HCEC 1CT (cell line): ENCODE measurements around the gene FAM210B.
"Not testable (repeated sequence)": the region's sequence is repeated elsewhere in the genome, so short reads cannot be mapped to it uniquely, and the experiment has no call there.

ENCODE experiments used
- DNase-seq: peaks from one replicate; pipeline ENCODE4 v3.0.0-alpha.2; 2017

FAM210B gene

DNA sequence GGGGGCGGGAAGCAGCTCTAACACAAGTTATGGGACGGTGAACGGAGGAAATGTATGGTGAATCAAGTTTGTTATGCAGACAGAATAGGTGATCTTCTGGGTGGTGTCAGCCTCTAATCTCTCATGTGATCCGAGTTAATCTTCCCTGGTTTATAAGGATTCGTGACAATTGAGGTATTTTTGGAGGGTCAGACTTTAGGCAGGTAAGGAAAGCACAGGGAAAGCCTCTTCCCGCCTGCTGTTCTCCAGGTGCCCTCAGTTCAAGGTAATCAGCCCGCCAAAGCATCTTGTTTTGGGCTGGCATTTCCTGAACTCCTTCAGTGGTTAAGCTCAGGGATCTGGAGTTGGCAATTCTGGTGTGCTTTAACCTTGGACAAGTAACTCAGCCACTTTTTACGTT is 34.9 kb downstream of the FAM210B start:
- DNase-seq, result no peak

DNA sequence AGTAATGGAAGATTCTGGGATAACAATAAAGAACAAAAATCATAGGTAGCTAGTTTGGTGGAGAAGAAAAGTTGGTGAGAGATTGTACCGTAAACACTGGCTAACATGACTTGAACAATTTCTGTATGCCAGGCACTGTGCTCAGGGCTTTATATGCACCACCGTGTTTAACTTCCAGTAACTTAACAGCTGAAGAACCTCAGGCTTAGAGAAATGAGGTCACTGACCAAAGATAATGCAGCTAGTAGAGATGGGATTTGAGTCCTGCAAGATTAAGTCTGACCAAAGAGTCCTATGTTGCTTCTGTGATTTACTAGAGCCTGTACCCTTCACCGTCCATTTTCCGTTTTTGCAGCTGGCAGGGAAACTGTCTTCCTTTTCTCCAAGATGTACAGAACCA is 36.4 kb downstream of the FAM210B start:
- DNase-seq, result no peak

DNA sequence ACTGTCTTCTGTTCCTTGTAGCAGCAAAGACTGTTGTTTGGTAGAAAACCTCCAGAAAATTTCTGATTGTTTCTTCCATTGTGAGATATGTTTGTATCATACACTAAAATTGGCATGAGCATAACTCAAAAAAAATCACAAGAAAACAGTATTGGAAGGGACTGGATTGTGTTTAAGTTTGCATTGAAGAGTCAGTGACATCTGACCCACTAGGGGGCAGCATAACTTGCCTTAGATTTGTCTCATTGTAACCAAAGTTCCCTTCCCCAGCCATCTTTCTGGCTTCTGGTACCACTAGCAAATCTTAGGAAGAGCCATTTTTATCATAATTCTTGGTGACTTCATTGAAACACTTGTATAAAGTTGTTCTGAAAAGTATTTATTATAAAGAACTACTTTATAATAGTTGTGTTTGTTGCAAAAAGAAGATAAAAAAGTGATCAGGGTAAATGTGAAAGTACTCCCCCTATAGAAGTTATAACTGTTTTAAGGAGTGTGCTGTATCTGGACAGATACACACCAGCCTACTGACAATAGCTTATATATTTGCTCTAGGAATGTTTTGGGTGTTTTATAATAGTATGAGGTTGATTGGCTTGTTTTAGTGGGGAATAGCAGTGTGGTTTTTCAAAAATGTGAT is 41.3 kb downstream of the FAM210B start:
- peak; percentile 53 for DNase-seq

DNA sequence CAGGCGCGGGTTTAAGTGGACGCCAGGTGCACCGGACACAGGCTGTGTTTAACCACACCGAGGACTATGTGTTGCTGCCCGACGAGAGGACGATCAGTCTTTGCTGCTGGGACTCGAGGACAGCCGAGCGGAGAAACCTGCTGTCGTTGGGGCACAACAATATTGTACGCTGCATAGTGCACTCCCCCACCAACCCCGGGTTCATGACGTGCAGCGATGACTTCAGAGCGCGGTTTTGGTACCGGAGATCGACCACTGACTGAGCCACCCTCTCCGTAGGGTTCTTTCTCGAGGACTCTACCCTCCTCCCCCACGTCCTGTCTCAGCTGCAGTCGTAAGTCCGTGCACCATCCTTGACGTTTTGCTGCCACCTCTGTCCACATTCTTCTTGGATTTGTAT is 44.7 kb downstream of the FAM210B start:
- DNase-seq, result no peak

DNA sequence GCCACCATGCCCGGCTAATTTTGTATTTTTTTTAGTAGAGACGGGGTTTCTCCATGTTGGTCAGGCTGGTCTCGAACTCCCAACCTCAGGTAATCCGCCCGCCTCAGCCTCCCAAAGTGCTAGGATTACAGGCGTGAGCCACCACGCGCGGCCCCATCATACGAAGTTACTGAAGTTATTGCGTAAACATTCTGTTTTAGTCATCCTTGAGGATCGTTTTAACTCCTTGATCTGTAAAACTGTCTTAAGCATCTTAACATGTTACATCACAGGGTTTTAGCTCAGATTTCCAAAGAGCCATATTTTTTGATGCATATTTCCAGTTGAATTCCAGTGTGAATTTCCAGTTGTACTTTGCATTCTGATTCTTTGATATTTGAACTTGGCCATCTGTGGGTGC is 46.6 kb downstream of the FAM210B start:
- DNase-seq, result peak; percentile 18

DNA sequence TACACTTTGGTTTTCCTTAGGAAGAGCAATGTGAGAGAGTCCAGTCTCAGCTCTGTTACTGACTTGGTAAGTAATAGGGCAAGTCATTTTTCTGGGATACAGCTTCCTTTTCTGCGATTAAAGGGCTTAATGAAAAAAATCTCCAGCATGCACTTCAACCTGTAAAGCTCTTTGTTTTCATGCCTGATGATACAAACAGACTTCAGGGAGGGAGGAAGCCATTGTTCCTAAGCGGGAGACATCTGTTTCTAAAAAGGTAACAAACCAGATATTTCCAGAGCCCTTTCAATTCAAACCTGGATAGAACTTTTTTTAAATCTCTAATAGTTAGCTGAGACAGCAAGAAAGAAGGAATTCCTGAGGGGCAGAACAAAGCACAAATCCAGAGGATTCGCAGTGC is 48.1 kb downstream of the FAM210B start:
- DNase-seq, result no peak

DNA sequence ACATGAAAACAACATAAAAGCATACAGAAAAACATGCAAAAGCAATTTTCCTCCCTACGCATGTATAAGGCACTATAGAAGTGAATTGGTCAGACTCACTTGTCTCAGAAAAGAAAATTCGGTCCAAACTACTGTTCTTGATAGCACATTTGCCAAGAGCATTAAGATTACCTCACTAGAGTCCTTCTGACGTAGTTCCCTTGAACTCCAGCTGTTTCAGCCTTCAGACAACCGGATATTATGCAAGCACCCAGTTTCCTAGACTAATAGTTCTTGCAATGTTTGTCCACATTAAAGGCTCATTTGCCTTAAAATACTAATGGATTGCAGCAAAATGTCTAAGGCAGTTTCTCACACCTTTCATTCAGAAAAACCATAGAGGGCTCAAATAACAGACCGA is 50.7 kb downstream of the FAM210B start:
- DNase-seq, result peak; percentile 67

DNA sequence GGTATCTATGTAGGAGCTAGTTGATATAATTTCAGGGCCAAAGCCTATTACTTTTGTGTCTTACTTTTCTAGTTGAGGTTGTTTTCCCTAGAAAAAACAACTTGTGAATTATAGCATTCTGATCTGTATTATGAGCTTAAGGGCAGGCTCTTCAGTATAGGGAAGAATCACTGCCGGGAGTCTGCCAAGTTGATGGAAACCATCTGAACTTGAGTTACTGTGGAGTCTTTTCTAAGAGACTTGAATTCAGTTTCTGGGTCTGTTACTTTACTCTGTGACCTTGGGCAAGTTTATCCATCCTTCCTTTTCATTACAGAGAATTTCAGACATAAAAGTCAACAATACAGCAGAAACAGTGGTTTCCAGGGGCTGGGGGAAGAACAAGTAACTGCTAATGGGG is 51.2 kb downstream of the FAM210B start:
- DNase-seq, result no peak

DNA sequence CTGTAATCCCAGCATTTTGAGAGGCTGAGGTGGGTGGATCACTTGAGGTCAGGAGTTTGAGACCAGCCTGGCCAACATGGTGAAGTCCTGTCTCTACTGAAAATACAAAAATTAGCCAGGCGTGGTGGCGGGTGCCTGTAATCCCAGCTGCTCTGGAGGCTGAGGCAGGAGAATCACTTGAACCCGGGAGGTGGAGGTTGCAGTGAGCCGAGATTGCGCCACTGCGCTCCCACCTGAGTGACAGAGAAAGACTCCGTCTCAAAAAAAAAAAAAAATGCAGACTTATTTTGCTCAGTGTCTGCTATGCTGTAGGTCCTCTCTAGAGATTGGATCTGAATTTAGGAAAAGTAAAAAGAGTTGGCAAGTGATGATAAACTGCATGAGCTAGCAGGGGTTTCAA is 52.5 kb downstream of the FAM210B start:
- DNase-seq, result not testable (repeated sequence)

DNA sequence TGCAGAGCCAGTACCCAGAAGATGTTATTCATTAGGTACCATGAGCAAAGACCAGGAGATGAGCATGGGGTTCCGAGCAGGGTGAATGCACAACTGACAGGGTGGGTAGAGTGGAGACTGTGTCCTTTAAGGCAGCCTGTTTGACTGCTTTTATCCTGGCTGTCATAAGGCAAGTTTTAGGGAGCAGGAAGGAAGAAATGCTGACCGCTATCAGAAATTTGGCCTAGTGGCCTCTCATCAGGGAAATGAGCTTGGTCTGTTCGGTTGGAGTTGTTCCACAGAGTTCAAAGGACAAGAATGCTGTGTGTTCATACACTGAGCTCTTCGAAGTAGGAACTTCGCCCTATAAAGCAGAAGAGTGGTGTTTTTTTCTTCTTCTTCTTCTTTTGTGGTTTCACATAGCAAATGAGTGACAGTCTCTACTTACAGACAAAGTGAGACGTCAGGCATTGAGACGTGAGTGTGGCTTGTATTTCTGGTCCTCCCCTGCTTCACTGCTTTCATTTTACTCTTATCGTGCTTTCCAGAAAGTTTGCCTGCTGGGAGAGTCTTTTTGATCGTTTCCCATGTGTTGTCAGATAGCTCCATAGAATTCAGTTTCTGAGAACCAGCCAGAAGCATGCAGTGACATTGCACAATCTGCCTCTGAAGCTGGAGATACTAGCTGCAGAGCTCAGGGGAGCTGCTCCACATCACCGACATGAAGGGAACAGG is 53.1 kb downstream of the FAM210B start, which contains the start of gene CASS4:
Gene CASS4 (plus strand): TSS at position 502 of the 714 bp plus-strand sequence. CDS start 199 bp downstream, at position 701.
- no peak for DNase-seq

DNA sequence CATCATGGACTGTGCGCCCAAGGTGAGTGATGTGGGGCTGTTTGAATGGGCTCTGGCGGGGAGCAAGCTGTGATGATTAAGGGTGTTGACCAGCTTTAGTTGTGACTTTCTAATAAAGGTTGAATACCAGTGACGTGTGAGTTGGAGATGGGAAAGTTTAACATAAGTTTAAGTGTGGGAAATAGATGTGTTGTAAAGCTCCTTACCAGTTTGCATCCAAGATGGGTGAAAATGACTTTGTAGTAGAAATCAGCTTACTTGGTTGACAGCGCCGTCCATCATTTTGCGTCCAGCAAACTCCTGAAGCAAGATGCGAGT is 53.7 kb downstream of the FAM210B start:
- no peak for DNase-seq

DNA sequence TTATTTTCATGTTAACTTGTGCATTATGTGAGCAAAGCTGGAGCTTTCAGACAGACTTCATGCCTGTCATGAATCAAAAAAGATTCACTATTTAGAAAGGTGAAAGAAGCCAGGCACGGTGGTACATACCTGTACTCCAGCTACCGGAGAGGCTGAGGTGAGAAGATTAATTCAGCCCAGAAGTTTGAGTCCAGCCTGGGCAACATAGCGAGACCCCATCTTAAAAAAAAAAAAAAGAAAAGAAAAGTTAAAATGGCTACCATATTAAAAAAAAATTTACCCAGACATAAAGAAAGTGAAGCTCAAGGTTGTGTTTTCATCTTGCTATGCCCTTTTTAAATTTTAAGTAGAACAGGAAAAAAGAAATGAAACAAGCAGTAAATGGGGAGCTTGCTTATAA is 54.2 kb downstream of the FAM210B start:
- DNase-seq, result no peak

DNA sequence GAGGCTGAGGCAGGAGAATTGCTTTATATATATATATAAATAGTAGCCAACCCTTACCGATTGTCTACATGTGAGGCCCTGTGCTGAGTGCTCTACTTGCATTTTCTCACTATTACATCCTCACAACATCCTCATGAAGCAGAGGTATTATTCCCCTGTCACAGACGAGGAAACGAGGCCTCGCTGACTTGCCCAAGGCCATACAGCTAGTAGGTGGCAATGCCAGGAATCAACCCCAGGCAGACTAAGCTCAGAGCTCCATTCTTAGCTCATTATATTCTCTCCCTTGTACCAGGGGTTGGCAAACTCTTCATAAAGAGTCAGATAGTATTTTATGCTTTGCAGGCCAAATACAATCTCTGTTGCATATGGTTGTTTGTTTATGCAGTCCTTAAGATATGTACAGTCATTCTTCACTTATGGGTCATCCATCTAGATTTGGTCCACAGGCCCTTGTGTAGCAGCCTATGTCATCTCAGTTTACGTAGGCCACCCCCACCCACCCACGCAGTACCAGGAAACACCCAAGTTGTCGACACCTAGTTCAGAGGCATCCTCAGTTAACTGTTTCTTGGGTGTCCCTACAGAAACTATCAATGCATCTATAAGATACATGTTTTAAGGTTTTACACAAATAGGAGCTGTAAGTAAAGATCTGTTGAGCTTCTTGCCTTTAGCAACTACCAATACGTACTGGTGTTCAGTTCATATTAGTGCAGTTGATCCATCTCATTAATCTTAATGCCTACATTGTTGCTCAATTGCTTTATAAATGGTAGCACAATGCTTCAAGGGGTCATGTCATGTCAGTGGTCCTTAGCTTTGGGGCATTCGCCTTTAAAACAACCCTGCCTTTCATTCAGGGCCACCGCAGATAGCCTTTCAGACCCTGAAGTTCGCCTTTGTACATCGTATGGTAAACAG is 56.3 kb downstream of the FAM210B start:
- DNase-seq, result peak; percentile 78

DNA sequence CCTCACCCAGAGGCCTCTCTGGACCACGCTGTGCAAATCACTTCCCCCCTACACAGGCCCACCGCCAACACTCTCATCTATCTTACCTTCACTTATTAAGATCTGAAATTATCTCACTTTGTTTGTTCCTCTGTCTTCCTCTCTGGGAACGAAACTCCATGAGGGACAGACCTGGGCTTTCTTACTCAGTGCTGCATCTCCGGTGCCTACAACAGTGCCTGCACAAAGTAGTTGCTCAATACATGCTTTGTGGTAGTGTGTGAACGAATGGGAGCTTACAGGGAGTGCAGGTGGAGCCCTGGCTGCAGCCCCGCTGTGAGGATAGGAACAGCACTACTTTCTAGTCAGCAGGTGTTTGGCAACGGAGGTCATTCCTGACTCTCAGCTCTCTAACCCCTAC is 58.6 kb downstream of the FAM210B start:
- no peak for DNase-seq

DNA sequence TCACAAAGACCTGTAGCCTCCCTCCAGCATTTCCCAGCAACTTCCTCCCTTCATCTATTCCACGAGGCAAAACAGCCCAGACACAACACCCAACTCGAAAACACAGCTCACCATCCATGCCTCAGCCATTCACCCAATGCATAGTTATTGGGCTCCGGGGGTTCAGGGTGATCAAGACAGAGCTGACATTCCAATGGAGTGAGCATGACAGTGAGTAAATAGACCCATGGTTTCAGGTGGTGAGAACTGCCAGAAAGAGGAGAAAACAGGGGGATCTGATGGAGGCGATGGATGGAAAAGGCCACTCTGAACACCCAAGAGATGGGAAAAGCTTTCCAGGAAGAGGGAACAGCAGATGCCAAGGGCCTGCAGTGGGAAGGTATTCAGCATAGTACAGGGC is 59.1 kb downstream of the FAM210B start:
- peak; percentile 67 for DNase-seq
